Measurements from ENCODE around the gene IL3RA.

Gene IL3RA

DNA sequence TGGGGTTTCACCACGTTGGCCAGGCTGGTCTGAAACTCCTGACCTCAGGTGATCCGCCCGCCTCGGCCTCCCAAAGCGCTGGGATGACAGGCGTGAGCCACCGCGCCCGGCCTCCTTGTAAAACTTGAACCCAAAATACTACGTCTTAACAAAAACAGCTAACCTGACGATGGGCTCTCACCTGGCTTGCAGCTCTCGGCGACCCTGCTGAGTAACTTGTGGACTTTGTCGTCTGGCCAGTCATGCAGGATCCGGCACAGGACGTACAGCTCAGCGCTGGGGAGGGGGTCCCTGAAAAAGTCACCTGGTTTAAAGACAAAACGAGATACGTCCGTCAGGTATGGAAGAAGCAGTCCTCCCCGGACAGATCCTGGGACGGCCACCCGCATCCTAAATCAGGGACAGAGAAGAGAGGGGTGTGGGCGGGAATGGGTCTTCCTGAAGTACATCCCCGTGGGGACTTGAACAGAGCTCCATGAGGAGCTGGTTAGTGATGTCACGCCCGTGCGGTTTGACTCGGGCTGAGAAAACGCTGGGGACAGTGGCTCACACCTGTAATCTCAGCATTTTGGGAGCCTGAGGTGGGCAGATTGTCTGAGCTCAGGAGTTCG, 76.1 kb downstream of the IL3RA start:
- TF ChIP-seq, protein P1, sequence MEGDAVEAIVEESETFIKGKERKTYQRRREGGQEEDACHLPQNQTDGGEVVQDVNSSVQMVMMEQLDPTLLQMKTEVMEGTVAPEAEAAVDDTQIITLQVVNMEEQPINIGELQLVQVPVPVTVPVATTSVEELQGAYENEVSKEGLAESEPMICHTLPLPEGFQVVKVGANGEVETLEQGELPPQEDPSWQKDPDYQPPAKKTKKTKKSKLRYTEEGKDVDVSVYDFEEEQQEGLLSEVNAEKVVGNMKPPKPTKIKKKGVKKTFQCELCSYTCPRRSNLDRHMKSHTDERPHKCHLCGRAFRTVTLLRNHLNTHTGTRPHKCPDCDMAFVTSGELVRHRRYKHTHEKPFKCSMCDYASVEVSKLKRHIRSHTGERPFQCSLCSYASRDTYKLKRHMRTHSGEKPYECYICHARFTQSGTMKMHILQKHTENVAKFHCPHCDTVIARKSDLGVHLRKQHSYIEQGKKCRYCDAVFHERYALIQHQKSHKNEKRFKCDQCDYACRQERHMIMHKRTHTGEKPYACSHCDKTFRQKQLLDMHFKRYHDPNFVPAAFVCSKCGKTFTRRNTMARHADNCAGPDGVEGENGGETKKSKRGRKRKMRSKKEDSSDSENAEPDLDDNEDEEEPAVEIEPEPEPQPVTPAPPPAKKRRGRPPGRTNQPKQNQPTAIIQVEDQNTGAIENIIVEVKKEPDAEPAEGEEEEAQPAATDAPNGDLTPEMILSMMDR (IDR thresholded peaks at IDR 0.05; ENCODE audit: control extremely low read depth, extremely low read depth, low read depth, missing control alignments), result no peak
- no peak for DNase-seq (ENCODE audit: extremely low spot score)
- ChIA-PET CTCF (no interaction called here), POLR2A (no interaction called here)

DNA sequence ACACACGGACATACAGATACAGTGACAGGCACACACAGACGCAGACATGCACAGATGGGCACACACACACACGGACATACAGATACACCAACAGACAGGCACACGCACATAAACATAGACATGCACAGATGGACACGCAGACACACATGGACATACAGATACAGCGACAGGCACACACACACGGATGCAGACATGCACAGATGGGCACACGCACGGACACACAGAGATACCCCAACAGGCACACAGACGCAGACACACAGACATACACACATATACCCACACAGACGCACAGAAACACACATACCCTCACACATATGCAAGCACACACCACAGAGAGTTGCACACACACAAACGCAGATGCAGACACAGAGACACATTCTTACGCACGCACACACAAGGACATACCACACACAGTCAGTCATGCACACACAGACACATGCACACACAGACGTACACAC, 79.8 kb downstream of the IL3RA start:
- POLR2A ChIA-PET, result no interaction called here
- TF ChIP-seq, protein P1 (IDR thresholded peaks at IDR 0.05; ENCODE audit: control extremely low read depth, extremely low read depth, low read depth, missing control alignments), result no peak
- CTCF ChIA-PET, result no interaction called here
- DNase-seq (ENCODE audit: extremely low spot score), result no peak

DNA sequence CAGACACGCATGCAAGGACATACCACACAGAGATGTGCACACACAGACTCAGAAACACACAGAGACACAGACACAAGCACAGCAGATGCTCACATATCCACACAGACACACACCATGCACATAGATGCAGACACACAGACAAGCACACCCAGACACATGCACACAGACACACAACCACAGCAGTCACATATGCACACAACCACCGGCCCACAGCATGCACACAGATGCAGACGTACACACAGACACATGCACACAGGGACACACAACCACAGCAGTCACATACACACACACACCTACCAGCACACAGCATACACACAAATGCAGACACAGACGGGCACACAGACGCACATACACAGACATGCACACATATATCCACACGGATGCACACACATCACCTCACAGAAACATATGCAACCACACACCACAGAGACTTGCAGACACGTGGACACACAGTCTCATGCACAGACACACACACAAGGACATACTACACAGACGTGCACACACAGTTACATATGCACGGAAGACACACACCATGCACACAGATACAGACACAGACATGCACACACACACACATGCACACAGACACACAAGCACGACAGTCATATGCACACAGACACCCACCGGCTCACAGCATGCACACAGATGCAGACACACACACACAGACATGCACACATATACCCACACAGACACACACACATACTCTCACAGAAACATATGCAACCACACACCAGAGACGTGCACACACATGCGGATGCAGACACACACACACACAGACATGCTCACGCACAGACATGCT, 80.6 kb downstream of the IL3RA start:
- ChIA-PET CTCF (no interaction called here), POLR2A (no interaction called here)
- no peak for DNase-seq (ENCODE audit: extremely low spot score)
- TF ChIP-seq, protein P1 (IDR thresholded peaks at IDR 0.05; ENCODE audit: control extremely low read depth, extremely low read depth, low read depth, missing control alignments), result no peak

DNA sequence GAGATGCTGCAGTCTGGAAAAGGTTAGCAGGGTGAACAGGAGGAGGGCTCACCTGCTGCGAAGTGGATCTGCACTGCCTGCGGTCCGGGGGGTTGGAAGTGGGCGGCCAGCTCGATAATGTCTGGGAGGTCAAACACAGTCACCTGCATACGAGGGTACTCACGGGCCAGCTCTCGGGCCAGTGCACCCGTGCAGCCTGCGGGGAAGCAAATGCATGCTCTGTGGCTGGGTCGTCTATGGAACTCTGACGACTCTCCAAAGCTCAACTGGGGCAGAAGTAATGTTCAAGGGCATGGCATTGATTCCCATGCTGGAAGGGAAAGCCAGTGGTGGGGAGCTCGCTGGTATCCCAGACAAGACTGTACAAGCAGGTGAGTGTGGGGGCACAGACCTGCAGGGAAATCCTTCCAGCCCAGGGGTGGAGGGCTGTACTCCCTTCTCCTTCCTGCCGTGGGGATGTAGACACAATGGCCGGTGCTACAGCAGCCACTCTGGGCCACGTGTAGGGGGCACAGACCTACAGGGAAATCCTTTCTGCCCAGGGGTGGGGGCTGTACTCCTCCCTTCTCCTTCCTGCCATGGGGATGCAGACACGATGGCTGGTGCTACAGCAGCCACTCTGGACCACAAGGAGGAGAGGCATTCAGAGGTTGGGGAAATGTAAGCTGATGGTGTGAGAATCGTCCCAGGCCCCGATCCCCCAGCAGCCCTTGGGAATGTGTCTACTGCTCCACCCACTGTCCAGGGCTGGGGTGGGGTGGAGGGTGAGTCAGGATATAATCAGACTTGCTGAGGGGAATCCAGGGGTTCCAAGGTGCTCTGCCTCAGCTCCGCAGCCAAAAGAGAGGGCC, 81.6 kb downstream of the IL3RA start:
- POLR2A ChIA-PET, result no interaction called here
- TF ChIP-seq, protein P1 (IDR thresholded peaks at IDR 0.05; ENCODE audit: control extremely low read depth, extremely low read depth, low read depth, missing control alignments), result no peak
- no peak for DNase-seq (ENCODE audit: extremely low spot score)
- CTCF ChIA-PET, result no interaction called here

DNA sequence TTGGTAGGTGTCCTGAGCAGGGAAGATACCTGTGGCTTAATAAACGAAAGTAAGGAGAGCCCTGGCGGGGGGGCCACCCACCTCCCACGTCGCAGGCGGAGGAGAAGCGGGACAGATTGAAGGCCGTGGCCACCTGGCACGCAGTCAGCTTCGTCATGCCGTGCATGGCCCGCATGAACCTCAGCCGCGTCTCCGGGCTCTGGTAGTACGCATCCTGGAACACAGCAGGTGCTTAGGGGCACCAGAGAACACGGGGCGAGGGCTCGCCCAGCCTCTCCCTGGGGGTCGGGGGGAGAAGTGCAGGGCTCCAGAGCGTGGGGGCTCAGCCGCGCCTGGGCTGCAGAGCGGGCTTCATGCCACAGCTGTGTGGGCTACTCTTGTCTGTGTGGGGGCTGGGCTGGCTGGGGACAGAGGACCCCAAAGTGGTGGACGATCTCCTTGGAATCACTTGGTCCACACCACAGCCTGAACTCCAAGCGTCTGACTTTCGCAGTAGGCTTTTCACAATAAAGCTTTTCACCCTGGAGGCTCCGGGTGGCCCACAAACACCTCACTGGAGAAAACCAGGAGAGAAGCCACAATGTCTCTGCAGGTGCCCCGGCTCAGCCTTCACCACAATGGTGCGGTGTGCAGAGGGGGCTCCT, 82.4 kb downstream of the IL3RA start:
- ChIA-PET POLR2A (no interaction called here), CTCF (no interaction called here)
- TF ChIP-seq, protein P1 (IDR thresholded peaks at IDR 0.05; ENCODE audit: control extremely low read depth, extremely low read depth, low read depth, missing control alignments), result no peak
- DNase-seq (ENCODE audit: extremely low spot score), result no peak

Data from GM10248 (cell line).